Fibroblast of the conjunctiva (primary cell): ENCODE measurements around the gene KLHL33.

Source experiments
- DNase-seq: peaks from one replicate; pipeline ENCODE4 v3.0.0-alpha.2; 2010; ENCODE audit warnings: low read depth

The KLHL33 gene

DNA sequence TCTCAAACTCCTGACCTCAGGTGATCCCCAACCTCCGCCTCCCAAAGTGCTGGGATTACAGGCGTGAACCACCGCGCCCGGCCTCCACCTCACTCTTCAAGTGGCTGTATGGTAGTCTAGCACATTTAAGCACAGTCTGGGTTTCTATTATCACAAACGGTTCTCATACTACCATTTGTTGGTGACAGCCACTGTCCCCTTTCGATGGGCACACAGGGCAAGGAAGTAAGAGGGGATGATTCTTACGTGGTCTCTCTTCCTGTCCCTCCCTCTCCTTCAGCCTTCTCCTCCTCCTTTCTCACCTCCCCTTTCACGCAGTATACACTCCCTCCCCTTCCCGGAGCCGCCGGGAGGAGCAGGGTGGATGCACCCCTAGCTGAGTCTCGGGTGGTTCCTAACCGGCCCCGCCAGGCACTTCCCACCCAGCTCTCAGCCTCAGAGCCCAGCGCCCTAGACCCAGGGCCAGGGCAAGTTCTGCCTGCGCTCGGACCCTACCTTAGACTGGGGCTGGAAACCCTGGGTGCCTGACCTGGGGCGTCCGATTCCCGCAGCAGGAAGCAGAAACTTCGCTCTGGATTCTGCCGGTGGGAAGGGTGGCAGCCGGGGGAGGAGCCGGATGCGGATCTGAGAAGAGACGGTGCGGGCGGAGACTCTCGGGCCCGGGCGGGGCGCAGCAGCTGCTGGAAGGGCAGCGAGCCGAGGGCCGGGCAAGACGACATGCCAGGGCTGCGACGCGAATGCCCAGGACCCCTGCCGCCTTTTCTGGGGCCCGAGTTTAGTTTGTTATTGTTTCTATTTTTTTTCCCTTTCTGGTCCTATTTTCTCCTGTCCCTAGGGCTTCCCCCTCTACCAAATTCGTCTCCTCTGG, 22.9 kb downstream of the KLHL33 start, which contains the start of gene TEP1:
Gene TEP1 (minus strand): TSS at position 626 of the 868 bp plus-strand sequence. CDS start 5,062 bp downstream, outside the sequence.
- peak; percentile 63 for DNase-seq

DNA sequence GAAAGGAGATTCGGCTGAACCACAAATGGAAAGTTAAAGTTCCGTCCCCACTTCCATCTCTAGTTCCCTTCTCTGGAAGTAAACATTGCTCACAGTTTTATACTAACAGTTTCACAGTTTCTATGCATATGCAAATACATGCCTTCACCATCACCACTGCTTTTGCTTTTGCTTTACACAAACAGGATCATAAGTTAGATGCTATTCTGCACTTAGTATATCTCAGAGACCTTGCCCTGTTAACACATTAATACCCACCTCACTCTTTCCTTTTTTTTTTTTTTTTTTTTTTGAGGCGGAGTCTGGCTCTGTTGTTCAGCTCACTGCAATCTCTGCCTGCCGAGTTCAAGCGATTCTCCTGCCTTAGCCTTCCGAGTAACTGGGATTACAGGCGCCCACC, 23.6 kb downstream of the KLHL33 start:
- no peak for DNase-seq

DNA sequence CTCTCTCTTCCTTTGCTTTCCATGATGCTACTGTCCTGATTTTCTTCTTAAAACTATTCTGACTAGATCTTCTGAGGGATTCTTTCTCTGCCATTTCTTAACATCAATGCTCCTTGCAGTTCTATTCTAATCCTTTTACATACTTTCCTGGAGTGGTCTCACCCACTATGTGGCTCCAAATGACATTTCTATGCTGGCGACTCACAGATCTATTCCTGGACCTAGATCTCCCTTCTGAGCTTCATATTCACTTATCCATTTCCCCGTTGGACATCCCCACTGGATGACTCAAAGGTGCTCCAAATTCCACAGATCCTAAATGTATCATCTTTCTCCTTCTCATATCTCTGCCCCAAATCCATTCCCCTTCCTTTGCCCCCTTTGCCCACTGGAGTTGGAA, 26.7 kb downstream of the KLHL33 start:
- no peak for DNase-seq

DNA sequence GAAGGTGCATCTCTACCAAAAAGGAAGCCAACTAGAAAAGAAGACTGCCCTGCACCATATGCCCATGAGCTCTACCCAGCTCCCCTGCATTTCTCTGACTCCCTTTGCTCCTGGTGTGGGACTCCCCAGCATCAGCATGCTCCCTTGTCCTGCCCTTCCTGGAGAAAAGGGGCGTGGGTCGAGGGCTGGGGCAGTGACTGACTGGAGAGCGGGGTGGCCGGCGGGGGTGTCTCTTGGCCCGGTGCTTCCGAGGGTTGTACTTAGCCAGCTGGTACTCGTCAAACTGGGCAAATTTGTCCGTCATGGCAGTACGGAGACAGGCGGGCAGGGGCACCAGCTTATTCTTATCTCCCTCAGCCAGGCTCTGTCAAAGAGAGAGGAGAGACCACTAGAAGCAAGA, 32.4 kb downstream of the KLHL33 start:
- DNase-seq = no peak

DNA sequence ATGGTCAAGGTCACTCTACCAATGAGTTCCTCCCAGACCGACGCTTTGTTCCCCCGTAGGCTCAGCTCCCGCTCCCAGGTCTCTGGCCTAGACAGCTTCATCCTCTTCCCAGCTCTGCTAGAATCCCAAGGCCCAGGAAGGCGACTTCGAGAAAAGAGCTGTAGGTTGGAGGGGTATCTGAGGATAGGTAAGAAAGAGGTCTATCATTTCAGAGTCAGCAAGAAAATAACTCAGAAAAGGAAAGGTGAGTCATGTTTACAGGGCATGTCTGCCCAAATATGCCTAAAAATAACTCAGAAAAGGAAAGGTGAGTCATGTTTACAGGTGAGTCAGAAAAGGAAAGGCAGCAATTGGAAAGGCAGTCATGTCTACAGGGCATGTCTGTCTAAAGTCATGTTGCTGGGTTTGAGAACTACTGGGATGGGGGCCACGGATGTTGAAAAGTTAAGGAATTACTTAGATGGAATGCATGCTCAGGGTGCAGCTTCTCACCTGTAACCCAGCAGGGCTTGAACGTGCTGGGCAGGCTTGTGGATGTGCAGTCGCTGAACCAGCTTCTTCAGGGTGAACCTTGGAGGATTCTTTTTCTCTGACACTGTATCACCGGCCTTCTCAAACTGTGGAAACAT, 34.9 kb downstream of the KLHL33 start:
- no peak for DNase-seq

DNA sequence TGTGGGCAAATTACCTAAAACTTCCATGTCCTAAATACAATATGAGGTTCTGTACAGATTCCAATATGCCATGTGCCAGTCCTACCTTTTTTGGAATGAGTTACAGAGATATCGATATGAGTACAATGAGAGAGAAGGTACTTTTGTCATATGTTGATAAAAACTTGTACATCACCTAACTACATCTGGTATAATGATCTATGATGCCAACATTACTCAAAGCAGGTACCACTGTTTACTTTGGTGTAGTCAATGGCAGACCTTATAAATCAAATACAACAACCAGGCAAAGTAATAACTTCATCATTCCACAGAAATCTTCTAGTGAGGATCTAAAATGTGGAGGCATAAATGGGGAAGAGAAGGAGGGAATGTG, 35.4 kb downstream of the KLHL33 start:
- DNase-seq = no peak

DNA sequence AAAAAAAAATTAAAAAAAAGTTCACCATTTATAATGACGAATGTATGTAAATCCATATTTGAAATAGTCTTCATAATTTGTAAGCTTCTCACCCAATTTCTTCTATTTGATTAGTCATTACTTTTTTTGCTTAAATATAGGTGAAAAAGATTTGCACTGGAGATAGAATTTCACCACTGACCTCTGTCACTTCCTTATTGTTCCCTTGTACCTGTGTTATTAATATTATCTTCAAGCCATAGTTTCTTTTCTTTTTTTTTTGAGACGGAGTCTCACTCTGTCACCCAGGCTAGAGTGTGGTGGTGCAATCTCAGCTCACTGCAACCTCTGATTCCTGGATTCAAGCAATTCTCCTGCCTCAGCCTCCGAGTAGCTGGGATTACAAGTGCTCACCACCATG, 38.5 kb downstream of the KLHL33 start:
- DNase-seq = no peak

DNA sequence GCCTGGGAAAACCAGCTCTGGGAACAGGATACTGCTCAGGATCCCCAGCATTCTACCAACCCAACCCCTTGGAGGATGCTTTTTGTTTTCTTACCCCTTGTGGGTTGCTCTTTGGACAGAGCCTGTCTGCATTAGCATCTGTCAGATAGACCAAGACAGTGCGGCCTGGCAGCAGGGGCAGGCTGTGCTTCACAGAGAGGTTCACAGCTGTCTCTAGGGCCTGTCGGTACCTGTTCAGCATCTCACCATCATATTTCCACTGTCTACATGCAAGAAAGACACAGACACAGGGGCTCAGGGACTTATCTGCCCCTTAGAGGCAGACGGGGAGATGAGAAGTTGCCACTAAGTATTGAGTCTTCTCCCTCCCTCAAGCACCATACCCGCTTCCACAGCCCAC, 44.5 kb downstream of the KLHL33 start:
- no peak for DNase-seq

DNA sequence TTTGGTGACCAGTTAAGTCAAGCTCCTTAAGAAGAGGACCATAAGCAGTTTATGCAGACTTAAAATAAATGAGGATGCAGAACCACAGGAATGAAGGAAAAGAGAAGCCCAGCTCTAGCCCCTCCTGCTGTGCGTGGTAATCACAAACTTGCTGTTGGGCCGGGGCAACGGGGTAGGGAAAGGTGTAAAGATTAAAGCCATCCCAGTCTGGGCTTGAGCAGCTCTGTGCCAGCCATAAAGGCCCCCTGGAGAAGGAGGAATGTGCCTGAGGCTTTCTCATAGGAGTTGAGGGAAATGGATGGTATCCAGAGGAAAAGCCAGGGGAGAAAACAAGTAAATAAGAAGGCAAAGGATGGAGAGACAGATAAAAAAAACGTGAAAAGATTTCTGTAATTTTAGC, 47.8 kb downstream of the KLHL33 start:
- DNase-seq = no peak

DNA sequence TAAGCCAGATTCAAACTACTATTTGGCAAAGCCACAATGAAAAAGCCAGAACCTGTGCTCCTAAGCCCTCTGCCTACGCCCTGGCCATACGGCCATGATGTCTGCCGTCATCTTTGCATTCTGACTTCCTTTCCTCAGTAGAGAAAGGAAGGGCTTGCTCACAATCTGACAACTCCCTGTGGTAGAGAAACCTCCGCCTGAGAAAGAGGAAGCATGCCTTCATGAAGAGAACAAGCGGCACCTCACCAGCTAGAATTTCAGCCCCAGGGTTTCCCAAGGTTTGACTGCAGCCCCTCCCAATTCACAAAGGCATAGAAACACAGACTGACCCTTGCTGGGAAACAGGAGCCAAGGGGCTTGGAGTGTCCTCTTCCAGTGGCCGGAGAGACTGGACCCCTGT, 48.4 kb downstream of the KLHL33 start:
- DNase-seq = no peak

DNA sequence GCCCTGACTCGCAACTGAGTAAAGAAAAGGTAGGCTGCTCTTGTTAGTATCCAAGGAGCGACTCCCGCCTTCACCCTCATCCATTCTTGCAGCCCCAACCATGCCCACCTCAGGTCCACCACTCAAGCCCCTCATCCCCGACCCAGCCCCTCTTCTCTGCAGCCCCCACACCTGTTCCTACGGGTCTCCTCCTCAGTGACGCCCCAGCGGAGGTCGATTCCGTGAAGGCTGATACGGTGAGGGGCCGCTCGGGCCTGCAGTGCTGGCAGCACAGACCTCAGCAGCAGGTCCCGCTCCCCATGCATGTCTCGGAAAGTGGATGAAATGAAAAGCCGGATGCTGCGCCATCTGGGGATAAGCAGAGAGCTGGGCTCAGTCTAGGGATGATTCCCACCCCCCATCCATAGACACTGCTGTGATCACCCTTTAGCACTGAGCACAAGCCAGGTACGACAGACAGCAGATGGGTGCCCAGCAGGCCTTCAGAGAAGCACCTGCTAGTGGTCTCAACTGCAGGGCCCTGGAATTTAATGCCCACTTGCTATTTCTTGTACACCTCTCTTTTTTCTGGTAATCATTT, 49.6 kb downstream of the KLHL33 start:
- DNase-seq = no peak

DNA sequence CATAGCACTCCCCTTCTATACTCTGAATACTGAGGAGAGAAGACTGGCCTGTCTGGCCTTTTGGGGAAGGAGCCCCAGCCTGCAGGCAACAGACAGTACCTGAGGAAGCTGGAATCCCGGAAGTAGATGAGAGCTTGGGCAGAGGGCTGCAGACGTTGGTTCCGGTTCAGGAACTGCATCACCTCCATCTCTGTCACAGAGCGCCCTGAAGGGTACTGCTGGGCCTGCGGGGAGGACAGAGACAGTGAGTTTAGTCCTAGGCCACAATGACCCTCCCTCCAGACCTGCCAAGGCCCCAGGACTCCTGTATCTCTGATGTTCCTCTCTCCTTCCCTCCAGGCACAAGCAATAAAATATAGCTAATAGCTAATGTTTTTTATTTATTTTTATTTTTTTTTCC, 51.1 kb downstream of the KLHL33 start:
- DNase-seq = no peak

DNA sequence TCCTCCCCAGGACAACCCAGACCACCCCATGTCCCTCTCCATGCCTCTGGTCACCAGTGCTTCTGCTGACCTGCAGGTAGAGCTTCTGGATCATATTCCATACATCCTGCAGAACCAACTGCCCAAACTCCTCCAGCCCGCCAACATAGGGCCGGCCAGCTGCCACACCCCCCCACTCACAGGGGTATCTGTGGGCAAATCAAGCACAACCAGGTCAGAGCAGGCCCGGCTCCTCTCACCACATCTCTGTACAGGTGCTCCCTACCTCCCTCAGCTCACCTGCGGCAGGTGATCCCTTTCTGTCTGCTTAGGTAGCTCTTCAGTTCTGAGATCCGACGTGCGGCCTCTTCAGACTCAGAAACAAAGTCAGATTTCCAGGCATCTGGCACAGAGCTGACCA, 51.6 kb downstream of the KLHL33 start:
- no peak for DNase-seq

DNA sequence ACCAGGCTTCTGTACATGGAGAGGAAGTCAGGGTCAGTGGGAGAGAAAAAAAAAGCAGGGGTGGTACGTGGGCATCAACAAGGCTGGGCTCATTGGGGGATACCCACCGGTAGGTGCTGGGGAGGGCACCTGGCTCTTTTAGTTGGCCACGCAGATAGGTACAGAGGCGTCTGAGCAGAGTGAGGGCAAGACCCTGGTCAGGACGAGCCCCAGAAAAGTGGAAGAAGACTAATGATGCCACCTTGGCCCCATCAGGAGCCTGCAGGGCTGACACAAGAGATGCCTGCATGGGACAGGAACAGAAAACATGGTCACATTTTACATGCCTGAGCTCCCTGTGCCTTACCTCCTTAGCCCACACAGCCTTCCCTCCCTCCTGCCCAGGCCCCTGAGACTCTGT, 52.3 kb downstream of the KLHL33 start:
- no peak for DNase-seq

DNA sequence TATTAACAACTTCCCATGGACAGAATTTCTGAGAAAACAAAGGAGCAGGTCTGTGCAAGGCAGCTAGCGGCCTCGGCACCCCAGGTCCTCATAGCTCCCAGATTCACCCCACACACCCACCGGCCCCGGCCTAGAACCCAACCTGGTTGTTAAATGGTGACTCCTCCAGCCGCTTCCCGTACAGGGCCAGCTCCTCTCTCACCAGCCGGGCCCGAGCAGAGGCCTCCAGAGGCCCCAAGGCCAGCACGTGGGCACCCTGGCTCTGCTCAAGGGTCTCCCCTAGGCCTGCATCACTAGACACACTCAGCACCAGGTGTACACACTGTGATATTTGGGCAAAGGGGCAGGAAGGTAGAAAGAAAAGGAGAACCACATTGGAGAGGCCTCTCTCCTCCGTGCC, 52.9 kb downstream of the KLHL33 start:
- no peak for DNase-seq

DNA sequence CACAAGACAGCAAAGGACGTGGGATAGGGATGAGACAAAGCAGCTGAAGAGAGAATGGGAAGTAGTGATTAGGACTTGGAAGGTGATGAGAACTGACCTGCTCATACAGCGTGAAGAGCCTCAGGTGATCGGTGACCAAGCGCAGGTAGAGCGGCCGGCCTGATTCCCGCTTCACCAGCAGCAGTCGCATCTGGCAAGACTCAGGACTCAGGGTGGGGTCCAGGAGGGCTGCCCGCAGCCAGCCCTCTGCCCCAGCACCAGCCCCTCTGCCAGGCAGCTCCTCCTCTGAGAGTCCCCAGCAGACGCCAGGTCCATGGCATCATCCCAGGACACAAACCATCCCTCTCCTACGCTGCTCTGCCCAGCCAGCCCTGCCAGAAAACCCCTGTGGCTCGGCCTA, 53.4 kb downstream of the KLHL33 start:
- DNase-seq = no peak

DNA sequence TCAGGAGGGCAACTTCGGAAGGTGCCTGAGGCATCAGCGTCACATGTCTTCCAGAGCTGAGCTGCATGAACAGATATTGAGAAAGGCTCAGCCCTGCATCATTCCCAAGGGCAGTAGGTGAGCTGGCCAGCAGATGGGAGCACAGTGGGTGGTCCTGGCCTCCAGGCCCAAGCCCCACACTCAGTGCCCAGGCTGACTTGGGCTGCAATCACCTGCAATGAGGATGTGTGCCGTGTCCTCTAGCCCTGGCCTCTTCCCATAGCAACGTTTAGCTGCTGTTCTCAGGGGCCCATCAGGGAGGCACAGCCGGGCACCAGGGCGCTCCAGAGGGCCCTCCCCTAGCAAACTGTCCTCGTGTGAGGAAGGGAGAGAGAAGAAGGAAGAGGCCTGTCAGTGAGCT, 54.6 kb downstream of the KLHL33 start:
- no peak for DNase-seq

DNA sequence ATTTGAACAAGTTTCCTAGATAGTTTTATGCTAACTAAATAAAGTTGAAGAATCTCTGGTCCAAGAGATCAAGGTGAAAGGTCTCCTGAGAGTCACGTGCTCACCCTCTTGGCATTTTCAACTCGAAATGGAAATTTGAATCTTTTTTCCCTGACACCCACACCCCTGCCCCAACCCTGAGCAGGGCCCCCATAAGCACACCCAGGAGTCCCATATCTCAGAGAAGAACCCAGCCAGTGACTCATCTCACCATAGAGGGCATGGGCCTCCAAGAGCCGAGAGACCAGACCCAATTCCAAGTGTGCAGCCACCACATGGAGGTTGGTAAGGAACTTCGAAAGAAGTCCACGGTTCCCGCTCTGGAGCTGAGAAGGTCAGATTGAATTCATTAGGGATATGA, 55.3 kb downstream of the KLHL33 start:
- no peak for DNase-seq

DNA sequence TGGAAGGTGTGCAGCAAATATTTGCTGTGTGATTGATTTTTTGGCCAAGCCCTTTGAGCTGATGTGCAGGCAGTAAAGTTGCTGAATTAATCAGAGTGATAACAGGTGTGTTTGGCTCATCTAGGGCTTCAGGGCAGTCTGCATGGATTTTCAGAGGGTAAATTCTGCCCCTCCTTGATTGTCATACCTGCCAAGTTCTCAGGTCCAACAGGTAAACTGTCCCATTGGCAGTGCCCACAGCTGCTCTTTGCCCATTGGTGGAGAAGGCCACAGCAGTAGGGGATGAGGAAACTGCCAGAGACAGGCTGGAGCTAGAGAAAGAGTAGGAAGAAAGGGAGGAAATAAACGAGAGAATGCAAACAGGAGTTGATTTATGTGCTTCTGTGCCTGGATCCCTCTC, 56.2 kb downstream of the KLHL33 start:
- no peak for DNase-seq

DNA sequence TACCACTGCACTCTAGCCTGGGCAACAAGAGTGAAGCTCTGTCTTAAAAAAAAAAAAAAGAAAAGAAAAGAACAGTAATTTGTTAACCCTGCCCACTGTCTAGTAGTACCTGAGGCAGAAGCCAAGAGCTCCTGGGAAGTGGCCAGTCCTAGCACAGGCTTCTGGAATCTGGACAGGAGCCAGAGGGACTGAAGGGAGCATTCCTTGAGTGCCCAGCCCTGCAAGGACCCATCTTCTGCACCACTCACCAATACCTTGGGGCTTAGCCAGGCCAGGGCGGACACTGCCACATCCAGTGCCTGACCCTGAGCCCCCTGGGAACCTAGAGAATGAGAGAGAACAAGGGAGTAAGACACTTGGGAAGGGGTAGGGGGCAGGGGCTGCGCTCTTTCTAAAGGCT, 58.8 kb downstream of the KLHL33 start:
- DNase-seq = no peak

DNA sequence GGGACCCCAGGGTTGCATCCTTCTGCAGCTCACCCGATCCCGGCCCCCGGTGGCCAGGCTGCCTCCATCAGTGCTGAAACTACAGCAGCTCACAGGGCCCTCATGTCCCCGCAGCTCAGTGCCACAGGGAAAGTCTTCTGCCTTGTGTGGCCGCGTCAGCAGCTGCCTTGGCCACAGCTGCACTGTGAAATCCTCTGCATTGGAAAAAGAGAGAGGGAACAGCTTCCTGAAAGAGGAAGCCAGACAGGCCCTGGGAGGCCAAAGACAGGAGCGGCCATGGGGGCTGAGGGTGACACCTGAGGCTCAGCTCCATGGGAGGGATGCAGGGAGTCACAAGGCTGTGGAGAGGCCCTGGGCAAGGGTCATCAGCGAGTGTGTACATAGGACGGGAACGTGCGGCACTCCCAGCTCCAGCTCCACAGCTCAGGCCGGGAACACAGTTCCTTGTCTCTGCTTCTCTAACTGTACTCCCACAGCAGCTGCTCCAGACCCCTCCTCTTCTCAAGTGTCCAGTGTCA, 59.8 kb downstream of the KLHL33 start:
- DNase-seq = no peak
